ENCODE results near the gene NPSR1. TPM values are rescaled to one million over a fixed set of nuclear protein-coding genes. Genes with fewer than 3 reads are reported as not detected.

The NPSR1 gene
- polyA plus RNA-seq, 1 of the 3 experiments (the other 2 are of a cell fraction) = not detected

- Histone ChIP-seq H3K4me3 (ENCODE audit: low read depth in 2 of 2, low read length in 1 of 2) (no peak overlapping the region), H3K27ac (ENCODE audit: low read depth in 2 of 2, low read length in 1 of 2) (no peak overlapping the region), H3K9ac (no peak overlapping the region), H3K27me3 (ENCODE audit: insufficient read depth) (no peaks in the 10 kb centered on the region), H3K4me2 (no peak overlapping the region), H2AFZ (ENCODE audit: low read depth) (no peak overlapping the region), H3K36me3 (replicated peaks in 1 of 2; ENCODE audit: control insufficient read depth in 1 of 2, insufficient read depth in 2 of 2, low read length in 1 of 2) (no peaks in the 10 kb centered on the region), H3K4me1 (ENCODE audit: control insufficient read depth in 1 of 2, insufficient read depth in 2 of 2, low read depth in 1 of 2, low read length in 1 of 2) (no peaks in the 10 kb centered on the region; a peak in 1 of 4 replicates), H4K20me1 (ENCODE audit: insufficient read depth) (no peaks in the 10 kb centered on the region), H3F3A (replicated peaks; ENCODE audit: insufficient read depth) (no peaks in the 10 kb centered on the region), H3K9me3 (no peaks in the 10 kb centered on the region), H3K9me2 (no peaks in the 10 kb centered on the region), H3K79me2 (ENCODE audit: insufficient read depth) (no peaks in the 10 kb centered on the region)
- POLR2A ChIA-PET = interaction anchor here (1.2 kb wide), 1 partner anchor 14 kb away, joined by 3 read pairs; no protein-coding TSS in a partner anchor
- TF ChIP-seq POLR2AphosphoS5 (IDR thresholded peaks at IDR 0.05; ENCODE audit: low read depth, low read length) = no peak
- no peak for TF ChIP-seq ELF1 (IDR thresholded peaks at IDR 0.05)
- no peak for TF ChIP-seq REST (IDR thresholded peaks at IDR 0.05; ENCODE audit: low read depth, low read length)
- no peak for TF ChIP-seq USF2 (IDR thresholded peaks at IDR 0.05; ENCODE audit: borderline replicate concordance, low read depth, low read length)
- no peak for TF ChIP-seq MXI1 (IDR thresholded peaks at IDR 0.05; ENCODE audit: low read depth, low read length)
- no peak for TF ChIP-seq IRF3 (IDR thresholded peaks at IDR 0.05; ENCODE audit: low read depth, low read length)
- TF ChIP-seq GATA2 (CRISPR knock-in tag; IDR thresholded peaks at IDR 0.05) = no peak
- no peak for TF ChIP-seq MEF2A (IDR thresholded peaks at IDR 0.05; ENCODE audit: borderline replicate concordance, low read depth)
- no peak for TF ChIP-seq TEAD4 (IDR thresholded peaks at IDR 0.05; ENCODE audit: borderline replicate concordance, insufficient read depth)
- no peak for TF ChIP-seq NRF1 (IDR thresholded peaks at IDR 0.05; ENCODE audit: low read depth, low read length)
- no peak for TF ChIP-seq PBX3 (IDR thresholded peaks at IDR 0.05)
- no peak for TF ChIP-seq CTCF (IDR thresholded peaks at IDR 0.05)
- no peak for TF ChIP-seq RAD21 (IDR thresholded peaks at IDR 0.05; ENCODE audit: low read length)
- TF ChIP-seq TAF1 (IDR thresholded peaks at IDR 0.05; ENCODE audit: borderline replicate concordance, low read depth, low read length) = no peak
- no peak for TF ChIP-seq YY1 (IDR thresholded peaks at IDR 0.05; ENCODE audit: low read depth)
- TF ChIP-seq GABPA (IDR thresholded peaks at IDR 0.05; ENCODE audit: low read depth) = no peak
- CTCF ChIA-PET = interaction anchor here (1.1 kb wide), 1 partner anchor 28 kb away, joined by 3 read pairs; no protein-coding TSS in a partner anchor
- peak; percentile 15 for DNase-seq
- WGBS (ENCODE audit: low lambda C conversion rate) = 49% methylated on average over 8 of the region's 8 CpGs
These were observed 192.7 kb downstream of the NPSR1 start for GRCh38 chr7:34850681-34851080.

All from SK-N-SH (cell line).